ENCODE data around the gene NOSIP. TPM values are rescaled to one million over a fixed set of nuclear protein-coding genes. Genes with fewer than 3 reads are reported as not detected.
A peak's percentile ranks its signal among the peaks of the same experiment; 100 is the strongest.

Gene NOSIP
- total and polyA plus RNA-seq, 5 donors from 2014 or later: 124 to 385 (median 280) TPM

DNA sequence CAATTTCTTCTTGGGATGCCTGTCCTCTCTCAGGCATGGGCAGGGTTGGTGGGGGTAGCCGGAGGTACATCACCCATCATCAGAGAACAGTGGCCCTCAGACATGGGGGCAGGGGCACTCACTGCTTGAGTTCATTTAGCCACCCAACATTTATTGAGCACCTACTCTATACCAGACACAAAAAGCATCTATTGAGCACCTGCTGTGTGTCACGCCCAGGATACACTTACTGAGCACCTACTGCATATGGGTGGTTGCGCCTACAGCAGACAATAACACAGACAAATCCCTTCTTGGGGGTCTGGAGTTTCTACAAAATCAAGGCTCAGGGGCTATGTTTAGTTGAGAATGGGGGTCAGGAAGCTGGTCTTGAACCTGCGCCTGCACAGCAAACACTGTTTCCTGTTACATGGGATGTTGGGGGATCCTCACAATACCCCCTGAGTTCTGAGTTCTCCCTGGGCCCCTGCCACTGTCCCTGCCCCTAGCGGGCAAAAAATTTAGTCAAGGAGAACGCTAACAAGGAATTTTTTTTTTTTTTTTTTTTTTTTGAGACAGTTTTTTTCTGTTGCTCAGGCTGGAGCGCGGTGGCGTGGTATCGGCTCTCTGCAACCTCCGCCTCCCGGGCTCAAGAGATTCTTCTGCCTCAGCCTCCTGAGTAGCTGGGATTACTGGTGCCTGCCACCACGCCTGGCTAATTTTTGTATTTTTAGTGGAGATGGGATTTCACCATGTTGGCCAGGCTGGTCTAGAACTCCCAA lies 41.0 kb downstream of the NOSIP start:
- H3K9me3 Mint-ChIP-seq: no peaks in the 10 kb centered on the region
- no peaks in the 10 kb centered on the region for H3K27me3 Mint-ChIP-seq
- H3K4me1 Mint-ChIP-seq: peaks cover 3 to 15% (median 13%) of the 10 kb centered on the region in 4 donors
- Histone ChIP-seq H3K27ac (ENCODE audit: insufficient read depth, low read length, poor library complexity, severe bottlenecking) (no peak overlapping the region), H3K4me3 (ENCODE audit: low read depth, low read length) (no peak overlapping the region), H3K9me3 (ENCODE audit: control insufficient read depth in 2 of 2, low read length in 2 of 2) (no peaks in the 10 kb centered on the region), H3K4me1 (ENCODE audit: control insufficient read depth, insufficient read depth, low read length, poor library complexity, severe bottlenecking) (peaks cover 6% of the 10 kb centered on the region), H3K27me3 (ENCODE audit: control insufficient read depth, insufficient read depth, low read length) (no peaks in the 10 kb centered on the region), H3K36me3 (ENCODE audit: control insufficient read depth, insufficient read depth, low read length) (no peaks in the 10 kb centered on the region)
- DNase-seq (no peak), ATAC-seq (ENCODE audit: low read depth in 2 of 2) (no peak)
- peaks cover 4% of the 10 kb centered on the region for H3K36me3 Mint-ChIP-seq
- H3K27ac Mint-ChIP-seq: no peak overlapping the region
- H3K4me3 Mint-ChIP-seq: no peak overlapping the region

DNA sequence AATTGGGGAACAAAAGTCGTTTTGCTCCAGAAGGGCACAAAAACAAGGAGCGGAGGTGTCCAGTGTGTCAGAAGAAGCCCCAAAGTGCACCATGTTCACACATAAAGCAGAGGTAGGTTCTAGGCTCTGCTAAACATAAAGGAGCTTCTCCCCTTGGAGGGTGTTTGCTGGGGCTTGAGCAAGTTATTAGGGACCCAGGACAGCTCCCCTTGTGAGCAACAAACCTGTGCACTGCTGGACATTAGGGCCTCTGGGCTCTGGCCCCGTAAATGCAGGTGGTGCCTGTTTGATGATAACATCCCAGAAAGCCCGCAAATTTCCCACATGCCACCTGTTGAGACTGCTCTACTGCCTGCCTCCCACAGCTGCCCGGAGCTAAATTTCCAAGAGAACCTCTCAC lies 41.7 kb downstream of the NOSIP start:
- no peaks in the 10 kb centered on the region for H3K9me3 Mint-ChIP-seq
- no peak overlapping the region for H3K27ac ChIP-seq (ENCODE audit: insufficient read depth, low read length, poor library complexity, severe bottlenecking)

DNA sequence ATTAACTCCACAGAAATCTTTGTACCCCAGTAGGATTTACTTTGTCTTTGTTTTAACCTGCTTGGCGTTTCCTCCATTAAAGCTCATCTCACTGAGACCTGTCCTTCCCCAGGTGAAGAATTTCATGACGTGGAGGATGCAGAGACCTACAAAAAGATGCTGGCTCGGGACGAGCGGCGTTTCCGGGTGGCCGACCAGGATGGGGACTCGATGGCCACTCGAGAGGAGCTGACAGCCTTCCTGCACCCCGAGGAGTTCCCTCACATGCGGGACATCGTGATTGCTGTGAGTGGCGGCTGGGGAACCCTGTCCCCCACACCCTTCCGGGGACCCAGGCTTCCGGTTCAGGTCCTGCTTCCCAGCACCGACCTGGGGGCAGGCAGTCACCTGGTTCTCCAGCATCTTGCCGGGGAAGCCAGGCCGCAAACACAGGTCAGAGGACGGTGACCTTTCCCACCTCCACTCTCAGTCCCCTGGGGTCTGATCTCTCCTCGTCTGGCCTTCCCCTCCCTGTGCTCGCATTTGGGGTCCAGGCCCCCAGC lies 43.4 kb downstream of the NOSIP start:
- no peaks in the 10 kb centered on the region for H3K9me3 Mint-ChIP-seq
- peaks cover 21% of the 10 kb centered on the region for H3K4me1 ChIP-seq (ENCODE audit: control insufficient read depth, insufficient read depth, low read length, poor library complexity, severe bottlenecking)
- no peaks in the 10 kb centered on the region for H3K9me3 ChIP-seq (ENCODE audit: control insufficient read depth in 2 of 2, low read length in 2 of 2)
- no peak overlapping the region for H3K4me3 Mint-ChIP-seq
- H3K36me3 Mint-ChIP-seq: peaks cover 4% of the 10 kb centered on the region
- ATAC-seq (ENCODE audit: low read depth in 2 of 2) (no peak), DNase-seq (no peak)
- H3K27ac Mint-ChIP-seq: no peak overlapping the region
- H3K27me3 Mint-ChIP-seq: peaks cover 7% of the 10 kb centered on the region
- no peaks in the 10 kb centered on the region for H3K27me3 ChIP-seq (ENCODE audit: control insufficient read depth, insufficient read depth, low read length)
- no peak overlapping the region for H3K27ac ChIP-seq (ENCODE audit: insufficient read depth, low read length, poor library complexity, severe bottlenecking)
- H3K4me3 ChIP-seq (ENCODE audit: low read depth, low read length): no peak overlapping the region
- H3K4me1 Mint-ChIP-seq: peaks cover 5 to 17% (median 12%) of the 10 kb centered on the region in 4 donors
- H3K36me3 ChIP-seq (ENCODE audit: control insufficient read depth, insufficient read depth, low read length): no peaks in the 10 kb centered on the region

More for the DNA sequence above, 41.7 kb downstream of the NOSIP start:
- peaks cover 5 to 12% (median 12%) of the 10 kb centered on the region in 4 donors for H3K4me1 Mint-ChIP-seq
- no peak overlapping the region for H3K4me3 Mint-ChIP-seq
- no peaks in the 10 kb centered on the region for H3K36me3 ChIP-seq (ENCODE audit: control insufficient read depth, insufficient read depth, low read length)
- ATAC-seq (ENCODE audit: low read depth in 2 of 2): no peak
- peaks cover 4% of the 10 kb centered on the region for H3K36me3 Mint-ChIP-seq
- no peaks in the 10 kb centered on the region for H3K27me3 ChIP-seq (ENCODE audit: control insufficient read depth, insufficient read depth, low read length)
- DNase-seq: no peak
- no peaks in the 10 kb centered on the region for H3K9me3 ChIP-seq (ENCODE audit: control insufficient read depth in 2 of 2, low read length in 2 of 2)
- no peak overlapping the region for H3K4me3 ChIP-seq (ENCODE audit: low read depth, low read length)
- H3K27me3 Mint-ChIP-seq: no peaks in the 10 kb centered on the region
- H3K27ac Mint-ChIP-seq: no peak overlapping the region
- peaks cover 13% of the 10 kb centered on the region for H3K4me1 ChIP-seq (ENCODE audit: control insufficient read depth, insufficient read depth, low read length, poor library complexity, severe bottlenecking)

DNA sequence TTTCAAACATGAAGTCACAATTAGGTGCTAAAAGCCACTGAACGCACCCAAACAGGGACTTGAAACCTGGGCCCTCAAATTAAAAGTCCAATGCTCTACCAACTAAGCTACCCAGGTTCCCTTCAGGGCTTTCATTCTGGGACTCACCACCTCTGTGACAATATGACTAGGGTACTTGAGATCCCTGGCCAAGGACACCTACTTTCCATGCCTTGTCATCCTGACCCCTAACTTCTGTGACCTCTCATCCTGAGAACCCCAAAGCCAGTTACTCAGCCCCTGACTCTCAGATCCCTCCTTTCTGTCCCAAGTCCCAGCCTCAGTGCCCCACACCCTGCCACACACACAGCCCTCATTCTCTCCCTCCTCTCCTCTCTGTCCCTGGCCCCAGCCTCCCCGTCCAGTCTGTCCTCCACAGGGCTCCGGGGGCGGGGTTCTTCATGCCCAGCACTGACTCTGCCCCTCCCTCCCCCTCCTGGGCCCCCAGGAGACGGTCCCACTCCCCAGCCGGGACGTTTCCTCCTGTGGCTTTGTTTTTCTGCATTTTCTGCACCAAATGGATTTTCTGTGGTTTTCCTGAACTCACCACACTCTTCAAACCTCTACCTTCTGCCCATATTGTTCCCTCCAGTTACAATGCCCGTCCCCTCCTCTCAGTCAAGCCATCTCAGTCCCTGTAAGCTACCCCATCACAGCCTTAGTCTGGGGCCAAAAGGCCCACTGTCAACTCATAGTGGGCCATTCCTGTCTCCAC lies 45.5 kb downstream of the NOSIP start:
- peaks cover 3% of the 10 kb centered on the region for H3K36me3 Mint-ChIP-seq
- peak overlapping the region; percentile 87 to 93 (median 89) for H3K4me3 Mint-ChIP-seq
- H3K9me3 Mint-ChIP-seq: no peaks in the 10 kb centered on the region
- no peaks in the 10 kb centered on the region for H3K9me3 ChIP-seq (ENCODE audit: control insufficient read depth in 2 of 2, low read length in 2 of 2)
- peak overlapping the region; percentile 61 for H3K4me3 ChIP-seq (ENCODE audit: low read depth, low read length)
- peaks cover 7% of the 10 kb centered on the region for H3K27me3 Mint-ChIP-seq
- no peaks in the 10 kb centered on the region for H3K27me3 ChIP-seq (ENCODE audit: control insufficient read depth, insufficient read depth, low read length)
- H3K27ac Mint-ChIP-seq: peak overlapping the region; percentile 79 to 93 (median 88)
- ATAC-seq (ENCODE audit: low read depth in 2 of 2) (no peak), DNase-seq (no peak)
- H3K27ac ChIP-seq (ENCODE audit: insufficient read depth, low read length, poor library complexity, severe bottlenecking): no peak overlapping the region
- no peaks in the 10 kb centered on the region for H3K36me3 ChIP-seq (ENCODE audit: control insufficient read depth, insufficient read depth, low read length)
- H3K4me1 Mint-ChIP-seq: peaks cover 5 to 22% (median 11%) of the 10 kb centered on the region in 4 donors
- peaks cover 21% of the 10 kb centered on the region for H3K4me1 ChIP-seq (ENCODE audit: control insufficient read depth, insufficient read depth, low read length, poor library complexity, severe bottlenecking)

DNA sequence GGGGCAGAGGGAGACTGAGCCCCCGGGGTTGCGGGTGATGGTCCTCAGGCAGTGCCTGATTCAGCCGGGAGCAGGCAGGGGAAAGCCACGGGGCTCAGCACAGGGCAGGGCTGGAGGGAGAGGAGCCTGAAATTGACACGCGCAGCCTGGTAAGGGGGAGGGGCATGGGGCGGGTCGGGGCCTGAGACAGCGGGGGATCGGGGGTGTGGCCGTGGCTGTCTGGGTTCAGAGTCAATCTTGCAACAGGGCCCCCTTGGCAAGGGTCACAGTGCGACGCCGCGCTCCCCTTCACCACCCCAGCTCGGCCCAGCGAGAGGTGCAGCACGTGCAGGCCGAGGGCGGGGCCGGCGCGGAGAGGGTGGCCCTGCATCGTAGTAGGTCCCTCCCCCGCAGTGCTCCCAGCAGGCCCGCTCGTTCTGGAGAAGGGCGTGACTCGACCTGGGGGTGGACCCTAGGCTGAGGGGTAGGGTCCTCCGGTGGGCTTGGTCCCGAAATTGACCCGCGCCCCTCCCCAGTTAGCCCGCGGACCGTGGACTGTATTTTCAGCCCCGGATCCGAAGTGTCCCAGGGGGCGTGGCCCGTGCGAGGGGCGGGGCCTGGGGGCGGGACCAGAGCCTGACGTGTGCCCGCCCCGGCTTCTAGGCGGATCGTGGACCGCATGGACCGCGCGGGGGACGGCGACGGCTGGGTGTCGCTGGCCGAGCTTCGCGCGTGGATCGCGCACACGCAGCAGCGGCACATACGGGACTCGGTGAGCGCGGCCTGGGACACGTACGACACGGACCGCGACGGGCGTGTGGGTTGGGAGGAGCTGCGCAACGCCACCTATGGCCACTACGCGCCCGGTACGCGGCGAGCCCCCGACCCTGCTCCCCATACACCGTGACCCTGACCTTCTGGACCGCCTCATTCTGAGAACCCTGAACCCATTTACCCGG lies 46.5 kb downstream of the NOSIP start:
- Mint-ChIP-seq H3K4me3 (peak overlapping the region; percentile 87 to 93 (median 89)), H3K27me3 (peaks cover 7% of the 10 kb centered on the region), H3K27ac (peak overlapping the region; percentile 79 to 93 (median 88)), H3K4me1 (peaks cover 5 to 24% (median 11%) of the 10 kb centered on the region in 4 donors), H3K9me3 (no peaks in the 10 kb centered on the region), H3K36me3 (peaks cover 3% of the 10 kb centered on the region)
- Histone ChIP-seq H3K27me3 (ENCODE audit: control insufficient read depth, insufficient read depth, low read length) (no peaks in the 10 kb centered on the region), H3K9me3 (ENCODE audit: control insufficient read depth in 2 of 2, low read length in 2 of 2) (no peaks in the 10 kb centered on the region), H3K4me3 (ENCODE audit: low read depth, low read length) (peak overlapping the region; percentile 61), H3K4me1 (ENCODE audit: control insufficient read depth, insufficient read depth, low read length, poor library complexity, severe bottlenecking) (peaks cover 21% of the 10 kb centered on the region), H3K36me3 (ENCODE audit: control insufficient read depth, insufficient read depth, low read length) (no peaks in the 10 kb centered on the region), H3K27ac (ENCODE audit: insufficient read depth, low read length, poor library complexity, severe bottlenecking) (no peak overlapping the region)
- ATAC-seq (ENCODE audit: low read depth in 2 of 2): peak; percentile 89 to 90
- DNase-seq: peak; percentile 81 to 88 (median 86)

DNA sequence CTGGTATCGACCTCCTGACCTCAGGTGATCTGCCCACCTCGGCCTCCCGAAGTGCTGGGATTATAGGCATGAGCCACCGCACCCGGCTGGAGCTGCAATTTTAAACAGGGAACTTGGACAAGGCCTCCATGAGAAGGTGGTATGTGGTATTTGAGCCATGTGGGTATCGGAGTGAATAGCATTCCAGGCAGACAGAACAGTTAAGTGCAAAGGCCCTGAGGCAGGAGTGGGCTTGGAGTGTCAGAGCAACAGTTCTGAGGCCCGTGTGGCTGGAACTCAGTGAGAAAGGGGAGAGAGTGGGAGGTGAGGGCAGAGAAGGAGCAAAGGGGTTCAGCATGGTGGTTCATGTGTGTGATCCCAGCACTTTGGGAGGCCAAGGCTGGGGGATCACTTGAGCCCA lies 49.6 kb downstream of the NOSIP start:
- Mint-ChIP-seq H3K27me3 (peaks cover 7% of the 10 kb centered on the region), H3K9me3 (no peaks in the 10 kb centered on the region), H3K27ac (peak overlapping the region in 1 of 3 donors; percentile 91), H3K4me3 (peak overlapping the region in 1 of 4 donors; percentile 56), H3K36me3 (peaks cover 3% of the 10 kb centered on the region), H3K4me1 (peaks cover 9 to 39% (median 18%) of the 10 kb centered on the region in 4 donors)
- H3K9me3 ChIP-seq (ENCODE audit: control insufficient read depth in 2 of 2, low read length in 2 of 2): no peaks in the 10 kb centered on the region
- no peak overlapping the region for H3K4me3 ChIP-seq (ENCODE audit: low read depth, low read length)
- peaks cover 34% of the 10 kb centered on the region for H3K4me1 ChIP-seq (ENCODE audit: control insufficient read depth, insufficient read depth, low read length, poor library complexity, severe bottlenecking)
- ATAC-seq (ENCODE audit: low read depth in 2 of 2) (no peak), DNase-seq (no peak)
- no peaks in the 10 kb centered on the region for H3K27me3 ChIP-seq (ENCODE audit: control insufficient read depth, insufficient read depth, low read length)
- H3K36me3 ChIP-seq (ENCODE audit: control insufficient read depth, insufficient read depth, low read length): no peaks in the 10 kb centered on the region
- no peak overlapping the region for H3K27ac ChIP-seq (ENCODE audit: insufficient read depth, low read length, poor library complexity, severe bottlenecking)

DNA sequence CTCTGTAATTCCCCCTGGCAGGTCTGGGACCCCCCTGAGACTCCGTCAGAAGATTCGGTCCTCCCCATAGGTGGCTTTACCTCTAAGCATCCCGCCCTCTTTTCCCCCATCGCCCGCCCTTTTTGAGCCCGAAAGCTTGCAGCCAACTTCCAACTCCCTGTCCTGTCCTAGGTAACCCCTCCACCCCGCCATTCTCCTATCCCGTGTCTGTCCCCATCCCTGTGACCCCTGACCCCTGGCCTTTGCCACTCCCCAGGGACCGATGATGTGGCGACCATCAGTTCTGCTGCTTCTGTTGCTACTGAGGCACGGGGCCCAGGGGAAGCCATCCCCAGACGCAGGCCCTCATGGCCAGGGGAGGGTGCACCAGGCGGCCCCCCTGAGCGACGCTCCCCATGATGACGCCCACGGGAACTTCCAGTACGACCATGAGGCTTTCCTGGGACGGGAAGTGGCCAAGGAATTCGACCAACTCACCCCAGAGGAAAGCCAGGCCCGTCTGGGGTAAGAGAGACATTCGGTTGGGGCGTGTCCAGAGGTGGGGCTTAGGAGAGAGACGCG lies 52.1 kb downstream of the NOSIP start:
- peaks cover 7% of the 10 kb centered on the region for H3K27me3 Mint-ChIP-seq
- H3K4me3 ChIP-seq (ENCODE audit: low read depth, low read length): no peak overlapping the region
- DNase-seq (no peak), ATAC-seq (ENCODE audit: low read depth in 2 of 2) (no peak)
- H3K27ac Mint-ChIP-seq: peak overlapping the region in 2 of 3 donors; percentile 91 to 92
- H3K36me3 Mint-ChIP-seq: peaks cover 3% of the 10 kb centered on the region
- no peaks in the 10 kb centered on the region for H3K9me3 Mint-ChIP-seq
- peaks cover 17% of the 10 kb centered on the region for H3K4me1 ChIP-seq (ENCODE audit: control insufficient read depth, insufficient read depth, low read length, poor library complexity, severe bottlenecking)
- H3K36me3 ChIP-seq (ENCODE audit: control insufficient read depth, insufficient read depth, low read length): no peaks in the 10 kb centered on the region
- H3K27ac ChIP-seq (ENCODE audit: insufficient read depth, low read length, poor library complexity, severe bottlenecking): no peak overlapping the region
- H3K27me3 ChIP-seq (ENCODE audit: control insufficient read depth, insufficient read depth, low read length): no peaks in the 10 kb centered on the region
- H3K4me3 Mint-ChIP-seq: peak overlapping the region; percentile 48 to 89 (median 78)
- H3K4me1 Mint-ChIP-seq: peaks cover 4 to 28% (median 8%) of the 10 kb centered on the region in 4 donors
- no peaks in the 10 kb centered on the region for H3K9me3 ChIP-seq (ENCODE audit: control insufficient read depth in 2 of 2, low read length in 2 of 2)

All from CD4-positive, CD25-positive, alpha-beta regulatory T cell (primary cell).